H9 (cell line): ENCODE results near the gene DDOST. TPM values are rescaled to one million over a fixed set of nuclear protein-coding genes. Genes with fewer than 3 reads are reported as not detected.

Experiments
- DNase-seq: peaks from one replicate; pipeline ENCODE4 v3.0.0-alpha.2; 2017
- H2AFZ ChIP-seq: one replicate; pipeline ENCODE4 v1.6.1; 2013; ENCODE audit warnings: mild to moderate bottlenecking, low read length, control low read depth, moderate library complexity
- H2AK5ac ChIP-seq: 2 replicates; pipeline ENCODE4 v1.6.1; 2013; ENCODE audit warnings: low read length, control low read depth, mixed read lengths; ENCODE audit not compliant: insufficient read length
- H2BK120ac ChIP-seq: one replicate; pipeline ENCODE4 v1.6.1; 2013; ENCODE audit warnings: low read depth, mild to moderate bottlenecking, low read length, control low read depth, inconsistent platforms; ENCODE audit not compliant: poor library complexity, severe bottlenecking
- H2BK12ac ChIP-seq: 2 replicates; pipeline ENCODE4 v1.6.1; 2013; ENCODE audit warnings: low read length, control low read depth, mixed read lengths, low read depth; ENCODE audit not compliant: insufficient read length
- H2BK15ac ChIP-seq: 2 replicates; pipeline ENCODE4 v1.6.1; 2013; ENCODE audit warnings: low read depth, low read length, control low read depth
- H2BK20ac ChIP-seq: one replicate; pipeline ENCODE4 v1.6.1; 2013; ENCODE audit warnings: low read depth, mild to moderate bottlenecking, low read length, control low read depth, inconsistent platforms; ENCODE audit not compliant: poor library complexity, severe bottlenecking
- H2BK5ac ChIP-seq: 2 replicates; pipeline ENCODE4 v1.6.1; 2013; ENCODE audit warnings: low read length, control low read depth, mixed read lengths; ENCODE audit not compliant: insufficient read length
- H3K14ac ChIP-seq: 2 replicates; pipeline ENCODE4 v1.6.1; 2013; ENCODE audit warnings: low read length, control low read depth; ENCODE audit not compliant: insufficient read depth
- H3K18ac ChIP-seq: 2 replicates; pipeline ENCODE4 v1.6.1; 2013; ENCODE audit warnings: low read depth, mild to moderate bottlenecking, mixed read lengths, low read length, control low read depth; ENCODE audit not compliant: insufficient read length
- H3K23ac ChIP-seq: 2 replicates; pipeline ENCODE4 v1.6.1; 2013; ENCODE audit warnings: low read length, control low read depth, mixed read lengths, low read depth; ENCODE audit not compliant: insufficient read length
- H3K23me2 ChIP-seq: 2 replicates; pipeline ENCODE4 v1.6.1; 2013; ENCODE audit warnings: low read depth, mild to moderate bottlenecking, mixed read lengths, low read length, control low read depth; ENCODE audit not compliant: insufficient read length, poor library complexity, severe bottlenecking
- H3K27ac ChIP-seq: 2 replicates; pipeline ENCODE4 v1.5.1; 2013; ENCODE audit warnings: low read length, control low read depth, mixed read lengths, low read depth; ENCODE audit not compliant: insufficient read length
- H3K27me3 ChIP-seq: 2 replicates; pipeline ENCODE4 v1.6.1; 2013; ENCODE audit warnings: low read length, control low read depth, inconsistent platforms; ENCODE audit not compliant: insufficient read depth
- H3K4ac ChIP-seq: 2 replicates; pipeline ENCODE4 v1.6.1; 2013; ENCODE audit warnings: low read depth, mild to moderate bottlenecking, control low read depth, inconsistent platforms, low read length, moderate library complexity
- H3K4me1 ChIP-seq: 2 replicates; pipeline ENCODE4 v1.6.1; 2013; ENCODE audit warnings: low read length, control low read depth, inconsistent platforms; ENCODE audit not compliant: insufficient read depth
- H3K4me2 ChIP-seq: 2 replicates; pipeline ENCODE4 v1.6.1; 2013; ENCODE audit warnings: low read length, control low read depth, mixed read lengths; ENCODE audit not compliant: insufficient read length, insufficient read depth
- H3K56ac ChIP-seq: 2 replicates; pipeline ENCODE4 v1.6.1; 2013; ENCODE audit warnings: low read depth, mild to moderate bottlenecking, mixed read lengths, low read length, control low read depth; ENCODE audit not compliant: insufficient read length
- H3K79me1 ChIP-seq: 2 replicates; pipeline ENCODE4 v1.6.1; 2013; ENCODE audit warnings: low read depth, mild to moderate bottlenecking, moderate library complexity, low read length, control low read depth, inconsistent platforms; ENCODE audit not compliant: insufficient read depth, poor library complexity, severe bottlenecking
- H3K79me2 ChIP-seq: 2 replicates; pipeline ENCODE4 v1.6.1; 2013; ENCODE audit warnings: low read length, control low read depth, inconsistent platforms; ENCODE audit not compliant: insufficient read depth
- H3K9ac ChIP-seq: 2 replicates; pipeline ENCODE4 v1.6.1; 2013; ENCODE audit warnings: low read length, control low read depth, mixed read lengths; ENCODE audit not compliant: insufficient read length; ENCODE audit errors: extremely low read depth
- H3K9me3 ChIP-seq: one replicate; pipeline ENCODE4 v1.6.1; 2013; ENCODE audit warnings: low read depth, low read length, inconsistent platforms; ENCODE audit not compliant: control insufficient read depth
- H3T11ph ChIP-seq: one replicate; pipeline ENCODE4 v1.6.1; 2013; ENCODE audit warnings: mild to moderate bottlenecking, low read length, control low read depth, inconsistent platforms
- H4K20me1 ChIP-seq: one replicate; pipeline ENCODE4 v1.6.1; 2013; ENCODE audit not compliant: control insufficient read depth, insufficient read length, insufficient read depth
- H4K5ac ChIP-seq: 2 replicates; pipeline ENCODE4 v1.6.1; 2013; ENCODE audit warnings: low read depth, mild to moderate bottlenecking, mixed read lengths, low read length, control low read depth; ENCODE audit not compliant: insufficient read length
- H4K8ac ChIP-seq: replicated peaks from 2 replicates; pipeline ENCODE4 v1.6.1; 2013; ENCODE audit warnings: low read length, control low read depth, mixed read lengths, low read depth; ENCODE audit not compliant: insufficient read length
- H4K91ac ChIP-seq: 2 replicates; pipeline ENCODE4 v1.6.1; 2013; ENCODE audit warnings: low read depth, mild to moderate bottlenecking, moderate library complexity, mixed read lengths, low read length, control low read depth; ENCODE audit not compliant: insufficient read length
- H3K27ac Mint-ChIP-seq, 3 experiments: 2 replicates in 2 of 3; 3 replicates in 1 of 3; pipeline ENCODE4 v1.8.0; 2020 to 2021; ENCODE audit warnings: mixed read lengths in 3 of 3, mild to moderate bottlenecking in 1 of 3, moderate library complexity in 1 of 3
- H3K27me3 Mint-ChIP-seq: 2 replicates; pipeline ENCODE4 v1.8.0; 2021; ENCODE audit warnings: low read depth, mild to moderate bottlenecking, moderate library complexity, mixed read lengths
- H3K36me3 Mint-ChIP-seq, 3 experiments: 2 replicates in 2 of 3; 3 replicates in 1 of 3; pipeline ENCODE4 v1.8.0; 2020 to 2021; ENCODE audit warnings: low read depth in 3 of 3, mixed read lengths in 3 of 3; ENCODE audit not compliant: insufficient read depth in 1 of 3
- H3K4me1 Mint-ChIP-seq, 2 experiments: 2 replicates each; pipeline ENCODE4 v1.8.0; 2020; ENCODE audit warnings: mixed read lengths in 2 of 2
- H3K4me3 Mint-ChIP-seq, 2 experiments: 2 replicates in 1 of 2; 3 replicates in 1 of 2; pipeline ENCODE4 v1.8.0; 2020 to 2021; ENCODE audit warnings: mild to moderate bottlenecking in 2 of 2, mixed read lengths in 2 of 2, moderate library complexity in 1 of 2
- H3K9me3 Mint-ChIP-seq, 2 experiments: 2 replicates in 1 of 2; 3 replicates in 1 of 2; pipeline ENCODE4 v1.8.0; 2020; ENCODE audit warnings: mild to moderate bottlenecking in 2 of 2, mixed read lengths in 2 of 2, moderate library complexity in 1 of 2
- WGBS: extraction: QIAGEN DNeasy Blood & Tissue Kit; methylation state at CpG from one replicate; pipeline ENCODE4 v1.1.7; 2013; ENCODE audit warnings: missing lambda C conversion rate, low lambda C conversion rate, mixed read lengths; ENCODE audit not compliant: insufficient read length; ENCODE audit errors: extremely low coverage; 5-methylcytosine and 5-hydroxymethylcytosine counted together
- total RNA-seq: library from RNA; stranded (reverse); gene quantifications from 2 replicates; pipeline ENCODE4 v1.2.1, GENCODE V29; 2021
- TF ChIP-seq, protein P1 (sequence below): fragments of 200-600 bp; sonication (generic); conservative IDR thresholded peaks from 3 replicates; pipeline ENCODE4 v1.8.0; 2021; ENCODE audit warnings: antibody characterized with exemption, mild to moderate bottlenecking

Gene DDOST
- total RNA-seq, 1 experiment from 2014 or later: 255 TPM

GRCh38 chr1:20632386-20632785 is 28.8 kb downstream of the DDOST start:
- no peak overlapping the region for H2BK20ac ChIP-seq
- H3K27ac Mint-ChIP-seq: peak overlapping the region in 1 of 3 experiments; percentile 55; a peak in 1 of 7 replicates
- no peak overlapping the region for H3K23ac ChIP-seq
- no peak overlapping the region for H2BK12ac ChIP-seq
- peaks cover 0 to 20% (median 11%) of the 10 kb centered on the region in 3 experiments; a peak in 6 of 7 replicates for H3K36me3 Mint-ChIP-seq
- peaks cover 18% of the 10 kb centered on the region in 2 experiments for H3K9me3 Mint-ChIP-seq
- H3K4me1 Mint-ChIP-seq: peaks cover 20 to 23% of the 10 kb centered on the region in 2 experiments
- TF ChIP-seq, protein P1, sequence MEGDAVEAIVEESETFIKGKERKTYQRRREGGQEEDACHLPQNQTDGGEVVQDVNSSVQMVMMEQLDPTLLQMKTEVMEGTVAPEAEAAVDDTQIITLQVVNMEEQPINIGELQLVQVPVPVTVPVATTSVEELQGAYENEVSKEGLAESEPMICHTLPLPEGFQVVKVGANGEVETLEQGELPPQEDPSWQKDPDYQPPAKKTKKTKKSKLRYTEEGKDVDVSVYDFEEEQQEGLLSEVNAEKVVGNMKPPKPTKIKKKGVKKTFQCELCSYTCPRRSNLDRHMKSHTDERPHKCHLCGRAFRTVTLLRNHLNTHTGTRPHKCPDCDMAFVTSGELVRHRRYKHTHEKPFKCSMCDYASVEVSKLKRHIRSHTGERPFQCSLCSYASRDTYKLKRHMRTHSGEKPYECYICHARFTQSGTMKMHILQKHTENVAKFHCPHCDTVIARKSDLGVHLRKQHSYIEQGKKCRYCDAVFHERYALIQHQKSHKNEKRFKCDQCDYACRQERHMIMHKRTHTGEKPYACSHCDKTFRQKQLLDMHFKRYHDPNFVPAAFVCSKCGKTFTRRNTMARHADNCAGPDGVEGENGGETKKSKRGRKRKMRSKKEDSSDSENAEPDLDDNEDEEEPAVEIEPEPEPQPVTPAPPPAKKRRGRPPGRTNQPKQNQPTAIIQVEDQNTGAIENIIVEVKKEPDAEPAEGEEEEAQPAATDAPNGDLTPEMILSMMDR: no peak
- no peak overlapping the region for H4K8ac ChIP-seq
- no peaks in the 10 kb centered on the region for H3K79me1 ChIP-seq
- no peaks in the 10 kb centered on the region for H4K20me1 ChIP-seq
- no peak overlapping the region for H3K56ac ChIP-seq
- no peak overlapping the region for H3K4me2 ChIP-seq
- DNase-seq: no peak
- no peak overlapping the region for H3T11ph ChIP-seq
- no peak overlapping the region for H2BK15ac ChIP-seq
- H3K27me3 ChIP-seq: no peaks in the 10 kb centered on the region
- H2BK120ac ChIP-seq: no peak overlapping the region
- peaks cover 9% of the 10 kb centered on the region for H3K23me2 ChIP-seq
- H3K27ac ChIP-seq: no peak overlapping the region
- no peak overlapping the region for H3K4ac ChIP-seq
- H3K9me3 ChIP-seq: peaks cover 10% of the 10 kb centered on the region
- WGBS: no CpG with 5 or more reads among the region's 3 CpGs
- H3K4me3 Mint-ChIP-seq: peak overlapping the region in 1 of 2 experiments; percentile 79; a peak in 2 of 5 replicates
- no peak overlapping the region for H2BK5ac ChIP-seq
- H3K14ac ChIP-seq: no peak overlapping the region
- no peaks in the 10 kb centered on the region for H3K79me2 ChIP-seq
- H2AFZ ChIP-seq: no peak overlapping the region
- no peaks in the 10 kb centered on the region; the same call in none of the 2 replicates for H3K27me3 Mint-ChIP-seq
- no peak overlapping the region for H4K91ac ChIP-seq
- H2AK5ac ChIP-seq: no peak overlapping the region
- no peak overlapping the region for H3K18ac ChIP-seq
- H3K9ac ChIP-seq: no peak overlapping the region
- no peaks in the 10 kb centered on the region for H3K4me1 ChIP-seq
- no peak overlapping the region for H4K5ac ChIP-seq
